Activated naive CD4-positive, alpha-beta T cell treated with anti-CD3 and anti-CD28 coated beads for 36 hours (primary cell): ENCODE data around the gene SLC24A1. TPM values are rescaled to one million over a fixed set of nuclear protein-coding genes. Genes with fewer than 3 reads are reported as not detected.

Experiments
- CTCF ChIA-PET: fragments of 350-600 bp; sonication (Branson Sonifier 250); formaldehyde crosslinking; loops from one replicate; lab custom pipeline; 2021; ENCODE audit warnings: antibody characterized with exemption; lab: Charles Lee
- DNase-seq: peaks from one replicate; pipeline ENCODE4 v3.0.0-alpha.2; 2020
- H3K27ac Mint-ChIP-seq: one replicate; pipeline ENCODE4 v1.8.0; 2021; ENCODE audit warnings: mild to moderate bottlenecking, mixed read lengths
- H3K27me3 Mint-ChIP-seq: one replicate; pipeline ENCODE4 v1.8.0; 2021; ENCODE audit warnings: low read depth, mixed read lengths
- H3K36me3 Mint-ChIP-seq: one replicate; pipeline ENCODE4 v1.8.0; 2021; ENCODE audit warnings: low read depth, mixed read lengths
- H3K4me1 Mint-ChIP-seq: one replicate; pipeline ENCODE4 v1.8.0; 2021; ENCODE audit warnings: low read depth, mixed read lengths
- H3K4me3 Mint-ChIP-seq: one replicate; pipeline ENCODE4 v1.8.0; 2021; ENCODE audit warnings: mild to moderate bottlenecking, moderate library complexity, mixed read lengths
- H3K9me3 Mint-ChIP-seq: one replicate; pipeline ENCODE4 v1.8.0; 2021; ENCODE audit warnings: mixed read lengths
- intact Hi-C: fragments of 100-400 bp; cut with micrococcal nuclease; formaldehyde crosslinking; loops from one replicate; pipeline ENCODE4 v1.15.1; 2023
- total RNA-seq, 2 experiments: library from RNA; stranded (reverse); gene quantifications; one replicate each; pipeline ENCODE4 v1.2.3, GENCODE V29; 2021

SLC24A1 gene
- total RNA-seq, 2 experiments from 2014 or later, result 10.7 to 12.4 TPM

GRCh38 chr15:65642594-65642993 lies 20.9 kb downstream of the SLC24A1 start:
- no peak overlapping the region for H3K4me3 Mint-ChIP-seq
- intact Hi-C loops, result no loop called here
- DNase-seq, result no peak
- H3K27ac Mint-ChIP-seq, result no peak overlapping the region
- CTCF ChIA-PET, result interaction anchor here (1.0 to 1.4 kb wide), 2 partner anchors 11 to 190 kb away, joined by 3 to 4 read pairs; no protein-coding TSS in a partner anchor
- no peaks in the 10 kb centered on the region for H3K27me3 Mint-ChIP-seq
- H3K4me1 Mint-ChIP-seq, result peaks cover 8% of the 10 kb centered on the region
- H3K36me3 Mint-ChIP-seq, result no peaks in the 10 kb centered on the region
- H3K9me3 Mint-ChIP-seq, result no peaks in the 10 kb centered on the region

- intact Hi-C loops, result no loop called here
- H3K4me1 Mint-ChIP-seq, result no peaks in the 10 kb centered on the region
- no peak overlapping the region for H3K27ac Mint-ChIP-seq
- no peak overlapping the region for H3K4me3 Mint-ChIP-seq
- DNase-seq, result no peak
- H3K36me3 Mint-ChIP-seq, result no peaks in the 10 kb centered on the region
- H3K9me3 Mint-ChIP-seq, result no peaks in the 10 kb centered on the region
- CTCF ChIA-PET, result interaction anchor here (0.7 kb wide), 1 partner anchor 8 kb away, joined by 3 read pairs; no protein-coding TSS in a partner anchor
- H3K27me3 Mint-ChIP-seq, result no peaks in the 10 kb centered on the region
These were observed 22.5 kb downstream of the SLC24A1 start for GRCh38 chr15:65644282-65644681.

GRCh38 chr15:65645392-65645791 lies 23.7 kb downstream of the SLC24A1 start:
- no peaks in the 10 kb centered on the region for H3K27me3 Mint-ChIP-seq
- DNase-seq, result no peak
- no peaks in the 10 kb centered on the region for H3K36me3 Mint-ChIP-seq
- no peak overlapping the region for H3K27ac Mint-ChIP-seq
- H3K9me3 Mint-ChIP-seq, result no peaks in the 10 kb centered on the region
- CTCF ChIA-PET, result interaction anchor here (0.7 to 1.1 kb wide), 3 partner anchors 57 to 213 kb away, joined by 3 to 7 read pairs (median 3); no protein-coding TSS in a partner anchor
- H3K4me1 Mint-ChIP-seq, result no peaks in the 10 kb centered on the region
- no peak overlapping the region for H3K4me3 Mint-ChIP-seq
- intact Hi-C loops, result no loop called here

DNA sequence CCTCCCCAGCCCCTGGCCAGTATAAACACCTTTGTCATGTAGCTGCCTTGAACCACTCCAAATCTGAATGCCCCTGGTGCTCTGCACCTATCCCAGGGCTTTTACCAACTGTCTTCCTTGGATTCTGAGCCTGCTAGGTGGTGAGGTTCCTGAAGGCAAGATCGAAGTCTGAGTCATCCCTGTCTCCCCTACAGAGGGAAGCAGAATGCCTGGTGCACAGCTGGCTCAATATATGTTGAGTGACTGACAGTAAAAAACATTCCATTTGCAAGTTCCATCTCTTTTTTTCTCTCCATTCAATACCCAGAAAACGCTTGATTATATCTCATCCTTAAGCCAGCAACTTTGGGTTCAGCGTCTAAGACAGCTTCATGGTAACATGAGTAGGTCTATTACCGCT lies 24.7 kb downstream of the SLC24A1 start:
- H3K4me1 Mint-ChIP-seq, result no peaks in the 10 kb centered on the region
- intact Hi-C loops, result no loop called here
- DNase-seq, result no peak
- no peaks in the 10 kb centered on the region for H3K36me3 Mint-ChIP-seq
- no peak overlapping the region for H3K4me3 Mint-ChIP-seq
- CTCF ChIA-PET, result interaction anchor here (1.1 kb wide), 2 partner anchors 115 to 183 kb away, joined by 3 to 5 read pairs; no protein-coding TSS in a partner anchor
- H3K27me3 Mint-ChIP-seq, result no peaks in the 10 kb centered on the region
- no peak overlapping the region for H3K27ac Mint-ChIP-seq
- H3K9me3 Mint-ChIP-seq, result no peaks in the 10 kb centered on the region

DNA sequence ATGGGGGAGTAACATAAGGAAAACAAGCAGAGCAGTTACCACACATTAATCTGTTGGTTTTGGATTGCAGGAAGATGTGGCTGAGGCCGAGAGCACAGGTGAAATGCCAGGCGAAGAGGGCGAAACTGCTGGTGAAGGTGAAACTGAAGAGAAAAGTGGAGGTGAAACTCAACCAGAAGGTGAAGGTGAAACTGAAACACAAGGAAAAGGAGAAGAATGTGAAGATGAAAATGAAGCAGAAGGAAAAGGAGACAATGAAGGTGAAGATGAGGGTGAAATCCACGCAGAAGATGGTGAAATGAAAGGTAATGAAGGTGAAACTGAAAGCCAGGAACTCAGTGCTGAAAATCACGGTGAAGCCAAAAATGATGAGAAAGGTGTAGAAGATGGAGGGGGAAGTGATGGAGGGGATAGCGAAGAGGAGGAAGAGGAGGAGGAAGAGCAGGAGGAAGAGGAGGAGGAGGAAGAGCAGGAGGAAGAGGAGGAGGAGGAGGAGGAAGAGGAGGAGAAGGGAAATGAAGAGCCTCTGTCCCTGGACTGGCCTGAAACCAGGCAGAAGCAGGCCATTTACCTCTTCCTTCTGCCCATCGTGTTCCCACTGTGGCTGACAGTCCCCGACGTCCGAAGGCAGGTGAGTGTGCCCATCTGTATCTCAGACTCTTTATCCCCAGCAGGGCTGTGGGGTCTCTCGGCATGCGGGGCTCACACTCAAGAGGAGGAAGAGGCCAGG lies 28.7 kb downstream of the SLC24A1 start:
- H3K27me3 Mint-ChIP-seq, result no peaks in the 10 kb centered on the region
- no peaks in the 10 kb centered on the region for H3K4me1 Mint-ChIP-seq
- H3K36me3 Mint-ChIP-seq, result peaks cover 2% of the 10 kb centered on the region
- no peaks in the 10 kb centered on the region for H3K9me3 Mint-ChIP-seq
- no peak overlapping the region for H3K4me3 Mint-ChIP-seq
- CTCF ChIA-PET, result no interaction called here
- peak overlapping the region; percentile 6 for H3K27ac Mint-ChIP-seq
- DNase-seq, result no peak
- intact Hi-C loops, result loop anchor here (5.0 kb wide), 1 partner anchor 292 kb away; no protein-coding TSS in a partner anchor

- Mint-ChIP-seq H3K4me1 (no peaks in the 10 kb centered on the region), H3K27me3 (no peaks in the 10 kb centered on the region), H3K36me3 (peaks cover 2% of the 10 kb centered on the region), H3K4me3 (no peak overlapping the region), H3K9me3 (no peaks in the 10 kb centered on the region), H3K27ac (no peak overlapping the region)
- DNase-seq, result no peak
- intact Hi-C loops, result loop anchor here (5.0 kb wide), 1 partner anchor 291 kb away; no protein-coding TSS in a partner anchor
- CTCF ChIA-PET, result no interaction called here
These were observed 29.2 kb downstream of the SLC24A1 start for GRCh38 chr15:65651042-65651322.

- intact Hi-C loops, result loop anchor here (5.0 kb wide), 1 partner anchor 290 kb away; no protein-coding TSS in a partner anchor
- DNase-seq, result no peak
- H3K4me3 Mint-ChIP-seq, result no peak overlapping the region
- H3K36me3 Mint-ChIP-seq, result peaks cover 2% of the 10 kb centered on the region
- peak overlapping the region; percentile 36 for H3K27ac Mint-ChIP-seq
- H3K9me3 Mint-ChIP-seq, result no peaks in the 10 kb centered on the region
- H3K27me3 Mint-ChIP-seq, result no peaks in the 10 kb centered on the region
- CTCF ChIA-PET, result interaction anchor here (0.6 to 1.9 kb wide), 4 partner anchors 8 to 22 kb away, joined by 3 to 6 read pairs (median 4); no protein-coding TSS in a partner anchor
- H3K4me1 Mint-ChIP-seq, result no peaks in the 10 kb centered on the region
These were observed 30.4 kb downstream of the SLC24A1 start for GRCh38 chr15:65651831-65652749.

GRCh38 chr15:65653341-65653740 lies 31.6 kb downstream of the SLC24A1 start:
- Mint-ChIP-seq H3K9me3 (no peaks in the 10 kb centered on the region), H3K27me3 (no peaks in the 10 kb centered on the region), H3K4me3 (no peak overlapping the region), H3K4me1 (no peaks in the 10 kb centered on the region), H3K36me3 (peaks cover 2% of the 10 kb centered on the region), H3K27ac (no peak overlapping the region)
- DNase-seq, result no peak
- CTCF ChIA-PET, result interaction anchor here (0.9 to 1.9 kb wide), 2 partner anchors 11 to 15 kb away, joined by 4 to 5 read pairs; no protein-coding TSS in a partner anchor
- intact Hi-C loops, result loop anchor here (5.0 kb wide), 1 partner anchor 289 kb away; no protein-coding TSS in a partner anchor

- no peaks in the 10 kb centered on the region for H3K4me1 Mint-ChIP-seq
- DNase-seq, result no peak
- H3K27ac Mint-ChIP-seq, result peak overlapping the region; percentile 32
- no peak overlapping the region for H3K4me3 Mint-ChIP-seq
- intact Hi-C loops, result loop anchor here (5.0 kb wide), 1 partner anchor 288 kb away; no protein-coding TSS in a partner anchor
- no peaks in the 10 kb centered on the region for H3K9me3 Mint-ChIP-seq
- CTCF ChIA-PET, result interaction anchor here (0.9 to 1.9 kb wide), 2 partner anchors 12 to 15 kb away, joined by 4 to 5 read pairs; no protein-coding TSS in a partner anchor
- H3K27me3 Mint-ChIP-seq, result no peaks in the 10 kb centered on the region
- H3K36me3 Mint-ChIP-seq, result peaks cover 4% of the 10 kb centered on the region
These were observed 32.2 kb downstream of the SLC24A1 start for GRCh38 chr15:65653801-65654521.

GRCh38 chr15:65655026-65655425 lies 33.3 kb downstream of the SLC24A1 start:
- Mint-ChIP-seq H3K9me3 (no peaks in the 10 kb centered on the region), H3K27ac (peak overlapping the region; percentile 36), H3K36me3 (peaks cover 4% of the 10 kb centered on the region), H3K27me3 (no peaks in the 10 kb centered on the region), H3K4me1 (no peaks in the 10 kb centered on the region), H3K4me3 (no peak overlapping the region)
- DNase-seq, result no peak
- CTCF ChIA-PET, result no interaction called here
- intact Hi-C loops, result no loop called here

- H3K9me3 Mint-ChIP-seq, result no peaks in the 10 kb centered on the region
- no peak for DNase-seq
- CTCF ChIA-PET, result interaction anchor here (0.6 kb wide), 1 partner anchor 18 kb away, joined by 4 read pairs; no protein-coding TSS in a partner anchor
- H3K36me3 Mint-ChIP-seq, result peaks cover 4% of the 10 kb centered on the region
- intact Hi-C loops, result no loop called here
- no peak overlapping the region for H3K27ac Mint-ChIP-seq
- H3K27me3 Mint-ChIP-seq, result no peaks in the 10 kb centered on the region
- H3K4me1 Mint-ChIP-seq, result no peaks in the 10 kb centered on the region
- no peak overlapping the region for H3K4me3 Mint-ChIP-seq
These were observed 33.7 kb downstream of the SLC24A1 start for GRCh38 chr15:65655457-65655856.
